ENCODE measurements around the gene TNFRSF13B. TPM values are rescaled to one million over a fixed set of nuclear protein-coding genes. Genes with fewer than 3 reads are reported as not detected.

The TNFRSF13B gene
- total RNA-seq, 1 donor from 2014 or later, result not detected

DNA sequence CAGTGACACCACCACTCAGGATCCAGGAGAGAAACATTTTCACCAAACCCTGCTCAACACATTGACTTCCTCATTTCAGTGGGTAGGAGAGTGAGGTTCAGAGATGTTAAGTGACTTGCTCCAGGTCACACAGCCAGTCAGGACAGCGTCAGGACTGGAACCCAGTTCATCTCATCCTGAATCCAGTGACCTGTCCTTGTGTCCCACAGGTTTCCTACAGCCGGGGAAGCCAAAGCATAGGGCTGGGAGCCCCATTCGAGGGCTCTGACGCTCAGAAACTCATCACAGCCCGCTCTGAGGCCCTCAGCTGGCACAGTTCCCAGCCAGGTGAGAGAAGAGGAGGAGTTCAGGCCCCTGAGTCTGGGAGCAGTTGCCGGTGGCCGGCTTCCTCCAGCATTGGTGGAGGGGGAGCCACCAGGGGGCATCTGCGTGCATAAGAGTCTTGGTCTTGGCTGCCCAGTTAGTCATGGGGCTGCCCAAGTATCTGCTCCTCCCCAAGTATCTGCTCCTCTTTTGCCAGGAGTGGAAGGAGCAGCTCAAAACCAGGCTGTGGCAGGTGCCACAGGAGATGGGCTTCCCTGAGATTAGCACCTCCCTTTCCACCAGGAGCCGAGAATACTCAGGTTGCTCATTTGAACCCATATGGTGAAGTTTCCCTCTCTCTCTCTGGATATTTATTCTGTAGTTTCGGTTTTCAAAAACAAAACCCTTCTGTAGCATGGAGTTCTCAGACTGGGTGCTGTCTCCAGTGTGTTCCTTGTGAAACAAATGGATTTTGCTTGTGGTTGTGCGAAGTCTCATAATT, 56.0 kb downstream of the TNFRSF13B start:
- peaks cover 1% of the 10 kb centered on the region for H3K4me1 Mint-ChIP-seq (ENCODE audit: low read depth)
- TF ChIP-seq, protein P1, sequence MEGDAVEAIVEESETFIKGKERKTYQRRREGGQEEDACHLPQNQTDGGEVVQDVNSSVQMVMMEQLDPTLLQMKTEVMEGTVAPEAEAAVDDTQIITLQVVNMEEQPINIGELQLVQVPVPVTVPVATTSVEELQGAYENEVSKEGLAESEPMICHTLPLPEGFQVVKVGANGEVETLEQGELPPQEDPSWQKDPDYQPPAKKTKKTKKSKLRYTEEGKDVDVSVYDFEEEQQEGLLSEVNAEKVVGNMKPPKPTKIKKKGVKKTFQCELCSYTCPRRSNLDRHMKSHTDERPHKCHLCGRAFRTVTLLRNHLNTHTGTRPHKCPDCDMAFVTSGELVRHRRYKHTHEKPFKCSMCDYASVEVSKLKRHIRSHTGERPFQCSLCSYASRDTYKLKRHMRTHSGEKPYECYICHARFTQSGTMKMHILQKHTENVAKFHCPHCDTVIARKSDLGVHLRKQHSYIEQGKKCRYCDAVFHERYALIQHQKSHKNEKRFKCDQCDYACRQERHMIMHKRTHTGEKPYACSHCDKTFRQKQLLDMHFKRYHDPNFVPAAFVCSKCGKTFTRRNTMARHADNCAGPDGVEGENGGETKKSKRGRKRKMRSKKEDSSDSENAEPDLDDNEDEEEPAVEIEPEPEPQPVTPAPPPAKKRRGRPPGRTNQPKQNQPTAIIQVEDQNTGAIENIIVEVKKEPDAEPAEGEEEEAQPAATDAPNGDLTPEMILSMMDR (IDR thresholded peaks at IDR 0.05; ENCODE audit: unreplicated experiment), result peak; percentile 57
- no peak overlapping the region for H3K27ac Mint-ChIP-seq
- no peaks in the 10 kb centered on the region for H3K36me3 Mint-ChIP-seq (ENCODE audit: insufficient read depth)
- H3K9me3 Mint-ChIP-seq (ENCODE audit: low read depth), result no peaks in the 10 kb centered on the region
- H3K4me3 Mint-ChIP-seq (ENCODE audit: low read depth), result no peak overlapping the region
- no peaks in the 10 kb centered on the region for H3K27me3 Mint-ChIP-seq
- DNase-seq (ENCODE audit: low spot score, unreplicated experiment), result peak; percentile 31

DNA sequence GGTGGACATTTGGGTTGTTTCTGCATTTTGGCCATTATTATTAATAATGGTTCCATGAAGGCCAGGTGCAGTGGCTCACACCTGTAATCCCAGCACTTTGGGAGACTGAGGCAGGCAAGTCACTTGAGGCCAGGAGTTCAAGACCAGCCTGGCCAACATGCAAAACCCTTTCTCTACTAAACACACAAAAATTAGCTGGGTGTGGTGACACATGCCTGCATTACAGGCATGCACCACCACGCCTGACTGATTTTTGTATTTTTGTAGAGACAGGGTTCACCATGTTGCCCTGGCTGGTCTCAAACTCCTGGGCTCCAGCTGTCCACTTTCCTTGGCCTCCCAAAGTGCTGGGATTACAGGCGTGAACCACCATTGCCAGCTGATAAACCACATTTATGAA, 58.5 kb downstream of the TNFRSF13B start:
- no peaks in the 10 kb centered on the region for H3K36me3 Mint-ChIP-seq (ENCODE audit: insufficient read depth)
- H3K4me1 Mint-ChIP-seq (ENCODE audit: low read depth), result peaks cover 1% of the 10 kb centered on the region
- TF ChIP-seq, protein P1 (IDR thresholded peaks at IDR 0.05; ENCODE audit: unreplicated experiment), result no peak
- no peaks in the 10 kb centered on the region for H3K9me3 Mint-ChIP-seq (ENCODE audit: low read depth)
- H3K27me3 Mint-ChIP-seq, result peaks cover 13% of the 10 kb centered on the region
- DNase-seq (ENCODE audit: low spot score, unreplicated experiment), result no peak
- no peak overlapping the region for H3K27ac Mint-ChIP-seq
- H3K4me3 Mint-ChIP-seq (ENCODE audit: low read depth), result no peak overlapping the region

DNA sequence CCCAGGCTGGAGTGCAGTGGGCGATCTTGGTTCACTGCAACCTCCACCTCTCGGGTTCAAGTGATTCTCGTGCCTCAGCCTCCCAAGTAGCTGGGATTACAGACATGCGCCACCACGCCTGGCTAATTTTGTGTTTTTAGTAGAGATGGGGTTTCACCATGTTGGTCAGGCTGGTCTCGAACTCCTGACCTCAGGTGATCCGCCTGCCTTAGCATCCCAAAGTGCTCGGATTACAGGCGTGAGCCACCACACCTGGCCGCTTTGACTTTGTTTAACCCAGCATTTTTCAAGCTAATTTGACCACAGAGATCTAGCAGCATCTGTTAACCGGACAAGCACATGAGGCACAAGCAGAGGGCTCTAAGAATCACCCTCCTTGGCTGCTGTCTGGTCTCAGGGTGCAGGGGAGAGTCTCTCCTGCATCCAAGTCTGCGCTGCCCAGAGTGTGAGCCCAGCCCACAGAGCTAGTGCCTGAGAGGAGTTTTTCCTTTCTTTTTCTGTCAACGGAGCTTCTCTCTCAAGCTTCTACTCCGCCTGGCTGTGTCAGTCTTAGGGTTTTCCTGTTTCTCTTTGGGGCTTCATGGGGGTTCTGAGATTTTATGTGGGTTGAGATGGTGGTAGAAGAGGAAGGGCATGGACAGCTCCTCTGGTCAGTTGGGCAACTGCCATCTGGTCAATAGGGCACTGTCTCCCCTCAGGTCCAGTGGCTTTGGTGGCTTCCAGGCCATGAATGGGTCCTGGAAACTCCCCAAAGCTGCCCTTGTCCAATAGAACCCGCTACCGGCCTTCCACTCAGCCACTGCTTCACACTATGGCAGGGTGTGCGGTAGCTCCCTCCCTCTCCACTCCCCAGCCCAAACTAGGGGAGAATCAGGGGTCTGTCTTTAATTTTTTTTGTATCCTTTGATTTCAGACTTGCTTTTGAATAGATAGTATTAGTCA, 59.6 kb downstream of the TNFRSF13B start:
- Mint-ChIP-seq H3K9me3 (ENCODE audit: low read depth) (no peaks in the 10 kb centered on the region), H3K4me3 (ENCODE audit: low read depth) (no peak overlapping the region), H3K27ac (no peak overlapping the region), H3K36me3 (ENCODE audit: insufficient read depth) (no peaks in the 10 kb centered on the region), H3K27me3 (peaks cover 16% of the 10 kb centered on the region), H3K4me1 (ENCODE audit: low read depth) (no peaks in the 10 kb centered on the region)
- DNase-seq (ENCODE audit: low spot score, unreplicated experiment), result no peak
- TF ChIP-seq, protein P1 (IDR thresholded peaks at IDR 0.05; ENCODE audit: unreplicated experiment), result no peak

DNA sequence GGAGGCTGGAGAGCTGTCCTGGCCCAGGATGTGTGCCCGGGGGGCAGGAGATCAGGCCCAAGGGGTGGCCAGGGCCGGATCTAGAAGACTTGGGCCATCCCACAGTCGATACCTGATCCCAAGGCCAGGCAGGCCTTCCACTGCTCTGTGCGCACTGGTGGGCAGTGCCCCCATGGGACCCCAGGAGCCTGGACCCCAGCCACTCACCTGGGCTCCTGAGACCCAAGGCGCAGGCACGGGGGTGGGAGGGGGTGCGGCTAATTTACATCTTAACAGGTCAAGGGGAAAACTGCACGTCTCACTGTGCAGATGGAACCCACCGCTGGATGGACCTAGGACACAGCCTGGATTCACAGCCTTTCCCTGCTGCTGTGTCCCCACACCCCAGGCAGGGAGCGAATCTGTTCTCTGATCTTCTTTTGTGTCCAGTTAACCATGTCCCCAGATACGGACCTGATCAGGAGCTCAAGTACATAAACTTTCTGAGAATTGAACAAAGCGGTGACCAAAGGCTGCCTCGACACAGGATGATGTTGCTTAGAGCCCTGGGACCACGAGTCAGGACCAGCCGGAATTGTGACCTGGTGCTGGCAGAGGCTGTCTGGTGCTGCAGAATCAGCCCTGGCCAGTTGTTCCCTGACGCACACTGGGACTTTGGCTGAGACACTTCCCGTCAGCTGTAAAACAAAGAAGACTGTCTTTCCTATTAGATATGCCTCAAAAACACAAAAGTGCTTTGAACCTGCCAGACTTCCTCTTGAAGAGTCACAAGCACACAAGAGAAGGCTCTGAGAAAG, 60.6 kb downstream of the TNFRSF13B start:
- Mint-ChIP-seq H3K27ac (no peak overlapping the region), H3K4me1 (ENCODE audit: low read depth) (no peaks in the 10 kb centered on the region), H3K27me3 (peaks cover 19% of the 10 kb centered on the region), H3K4me3 (ENCODE audit: low read depth) (no peak overlapping the region), H3K36me3 (ENCODE audit: insufficient read depth) (no peaks in the 10 kb centered on the region), H3K9me3 (ENCODE audit: low read depth) (no peaks in the 10 kb centered on the region)
- TF ChIP-seq, protein P1 (IDR thresholded peaks at IDR 0.05; ENCODE audit: unreplicated experiment), result no peak
- DNase-seq (ENCODE audit: low spot score, unreplicated experiment), result no peak

DNA sequence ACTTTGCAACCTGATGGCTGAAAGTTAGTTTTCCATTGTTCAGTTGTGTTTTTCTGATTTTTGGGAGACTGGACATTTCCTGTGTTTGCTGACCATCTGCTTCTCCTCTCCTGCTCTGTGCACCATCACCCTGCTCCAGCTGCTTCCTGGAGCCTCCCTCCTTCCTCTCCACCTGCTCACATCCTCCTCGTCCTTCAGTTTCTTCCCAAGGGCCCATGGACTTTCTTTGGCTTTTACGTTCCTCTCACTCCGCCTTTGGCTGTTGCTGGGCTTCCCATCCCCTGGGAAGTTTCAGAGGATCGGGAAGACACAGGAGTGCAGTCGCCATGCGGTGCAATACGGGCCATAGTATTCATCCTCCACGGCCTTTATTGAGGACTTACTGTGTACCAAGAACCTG, 61.6 kb downstream of the TNFRSF13B start:
- no peaks in the 10 kb centered on the region for H3K4me1 Mint-ChIP-seq (ENCODE audit: low read depth)
- H3K9me3 Mint-ChIP-seq (ENCODE audit: low read depth), result no peaks in the 10 kb centered on the region
- no peak overlapping the region for H3K27ac Mint-ChIP-seq
- H3K36me3 Mint-ChIP-seq (ENCODE audit: insufficient read depth), result no peaks in the 10 kb centered on the region
- no peak overlapping the region for H3K4me3 Mint-ChIP-seq (ENCODE audit: low read depth)
- H3K27me3 Mint-ChIP-seq, result peaks cover 19% of the 10 kb centered on the region
- TF ChIP-seq, protein P1 (IDR thresholded peaks at IDR 0.05; ENCODE audit: unreplicated experiment), result no peak
- no peak for DNase-seq (ENCODE audit: low spot score, unreplicated experiment)

Data from progenitor cell of endocrine pancreas (in vitro differentiated cells).